Naive thymus-derived CD8-positive, alpha-beta T cell (primary cell): ENCODE data around the gene RERE. TPM values are rescaled to one million over a fixed set of nuclear protein-coding genes. Genes with fewer than 3 reads are reported as not detected.

ENCODE experiments used
- ATAC-seq, 2 donors: fragments of 150-1000 bp; cut with Tn5 transposase in 1 of 2; sonication (Bioruptor Pico), chemical (Tn5 transposase) in 1 of 2; 1 replicate in 1 of 2; 2 replicates in 1 of 2; pipeline ENCODE4 v1.10.0; 2021; ENCODE audit warnings: mild to moderate bottlenecking in 2 of 2, moderate library complexity in 2 of 2
- POLR2A ChIA-PET: fragments of 350-600 bp; sonication (Branson Sonifier 250); formaldehyde crosslinking; loops from one replicate; lab custom pipeline; 2021; ENCODE audit warnings: antibody characterized with exemption; lab: Charles Lee
- DNase-seq, 10 donors: peaks; one replicate each; pipeline versions ENCODE4 v3.0.0 to v3.0.0-alpha.2; 2020 to 2022
- H3K27ac Mint-ChIP-seq, 10 donors: one replicate each; pipeline ENCODE4 v1.8.0; 2020 to 2022; ENCODE audit warnings: mild to moderate bottlenecking in 10 of 10, mixed read lengths in 10 of 10, moderate library complexity in 4 of 10, inconsistent platforms in 1 of 10
- H3K27me3 Mint-ChIP-seq, 5 donors: one replicate each; pipeline ENCODE4 v1.8.0; 2021 to 2022; ENCODE audit warnings: mixed read lengths in 5 of 5
- H3K36me3 Mint-ChIP-seq, 3 donors: one replicate each; pipeline ENCODE4 v1.8.0; 2020 to 2022; ENCODE audit warnings: mixed read lengths in 3 of 3, mild to moderate bottlenecking in 2 of 3, inconsistent platforms in 1 of 3
- H3K4me1 Mint-ChIP-seq, 4 donors: one replicate each; pipeline ENCODE4 v1.8.0; 2021 to 2022; ENCODE audit warnings: mixed read lengths in 4 of 4
- H3K4me3 Mint-ChIP-seq, 10 donors: one replicate each; pipeline ENCODE4 v1.8.0; 2020 to 2022; ENCODE audit warnings: mild to moderate bottlenecking in 10 of 10, mixed read lengths in 10 of 10, moderate library complexity in 6 of 10, inconsistent platforms in 1 of 10
- H3K9me3 Mint-ChIP-seq, 9 donors: one replicate each; pipeline ENCODE4 v1.8.0; 2020 to 2022; ENCODE audit warnings: mixed read lengths in 9 of 9, mild to moderate bottlenecking in 3 of 9, inconsistent platforms in 1 of 9, moderate library complexity in 1 of 9
- polyA plus RNA-seq, 3 donors: library from polyadenylated mRNA; unstranded; fragments of 300-500 nt; fragmentation: Illumina TruSeq; gene quantifications; one replicate each; pipeline ENCODE4 v1.2.3, GENCODE V29; 2021
- total RNA-seq, 8 experiments: library from RNA in 2 of 8; stranded (reverse) in 2 of 8; gene quantifications; one replicate each; pipeline ENCODE4 v1.2.3 and lab custom pipeline; 2021 to 2026

Gene RERE
- total and polyA plus RNA-seq, 5 experiments from 2014 or later: 4.1 to 84.2 (median 8.8) TPM

GRCh38 chr1:8765198-8765597, 52.2 kb downstream of the RERE start:
- DNase-seq (no peak), ATAC-seq (no peak)
- POLR2A ChIA-PET: no interaction called here
- Mint-ChIP-seq H3K36me3 (peaks cover 0 to 19% (median 3%) of the 10 kb centered on the region in 3 donors), H3K4me1 (peaks cover 9 to 26% (median 15%) of the 10 kb centered on the region in 4 donors), H3K9me3 (no peaks in the 10 kb centered on the region), H3K27ac (no peak overlapping the region), H3K27me3 (no peaks in the 10 kb centered on the region), H3K4me3 (no peak overlapping the region)

GRCh38 chr1:8764293-8764937, 53.0 kb downstream of the RERE start:
- Mint-ChIP-seq H3K9me3 (no peaks in the 10 kb centered on the region), H3K4me3 (no peak overlapping the region), H3K27ac (no peak overlapping the region), H3K4me1 (peaks cover 9 to 26% (median 16%) of the 10 kb centered on the region in 4 donors), H3K27me3 (no peaks in the 10 kb centered on the region), H3K36me3 (peaks cover 0 to 24% (median 3%) of the 10 kb centered on the region in 3 donors)
- DNase-seq (no peak), ATAC-seq (no peak)
- POLR2A ChIA-PET: interaction anchor here (1.0 kb wide), 1 partner anchor 53 kb away, joined by 3 read pairs; the partner anchor contains the start of gene RERE

GRCh38 chr1:8763888-8764287, 53.6 kb downstream of the RERE start:
- POLR2A ChIA-PET: interaction anchor here (1.0 kb wide), 1 partner anchor 53 kb away, joined by 3 read pairs; the partner anchor contains the start of gene RERE
- Mint-ChIP-seq H3K27ac (no peak overlapping the region), H3K4me1 (peaks cover 9 to 26% (median 16%) of the 10 kb centered on the region in 4 donors), H3K4me3 (no peak overlapping the region), H3K9me3 (no peaks in the 10 kb centered on the region), H3K27me3 (no peaks in the 10 kb centered on the region), H3K36me3 (peaks cover 0 to 24% (median 3%) of the 10 kb centered on the region in 3 donors)
- DNase-seq (no peak), ATAC-seq (no peak)

GRCh38 chr1:8754993-8755392, 62.4 kb downstream of the RERE start:
- peaks cover 11 to 28% (median 18%) of the 10 kb centered on the region in 4 donors for H3K4me1 Mint-ChIP-seq
- no peak overlapping the region for H3K4me3 Mint-ChIP-seq
- H3K36me3 Mint-ChIP-seq: peaks cover 0 to 5% (median 4%) of the 10 kb centered on the region in 3 donors
- POLR2A ChIA-PET: no interaction called here
- ATAC-seq (no peak), DNase-seq (no peak)
- no peaks in the 10 kb centered on the region for H3K9me3 Mint-ChIP-seq
- no peak overlapping the region for H3K27ac Mint-ChIP-seq
- no peaks in the 10 kb centered on the region for H3K27me3 Mint-ChIP-seq

- Mint-ChIP-seq H3K4me1 (peaks cover 11 to 33% (median 18%) of the 10 kb centered on the region in 4 donors), H3K27me3 (no peaks in the 10 kb centered on the region), H3K27ac (no peak overlapping the region), H3K4me3 (no peak overlapping the region), H3K36me3 (peaks cover 0 to 7% (median 6%) of the 10 kb centered on the region in 3 donors), H3K9me3 (no peaks in the 10 kb centered on the region)
- DNase-seq (no peak), ATAC-seq (no peak)
- POLR2A ChIA-PET: no interaction called here
Observed at GRCh38 chr1:8754247-8754650, 63.2 kb downstream of the RERE start.

- DNase-seq (no peak), ATAC-seq (no peak)
- Mint-ChIP-seq H3K36me3 (peaks cover 0 to 9% (median 7%) of the 10 kb centered on the region in 3 donors), H3K4me1 (peaks cover 11 to 34% (median 18%) of the 10 kb centered on the region in 4 donors), H3K27ac (no peak overlapping the region), H3K4me3 (no peak overlapping the region), H3K9me3 (no peaks in the 10 kb centered on the region), H3K27me3 (no peaks in the 10 kb centered on the region)
- POLR2A ChIA-PET: no interaction called here
Observed at GRCh38 chr1:8753736-8754135, 63.7 kb downstream of the RERE start.

GRCh38 chr1:8752921-8753713, 64.3 kb downstream of the RERE start:
- no peak for ATAC-seq

GRCh38 chr1:8752411-8752810, 65.0 kb downstream of the RERE start:
- POLR2A ChIA-PET: no interaction called here
- ATAC-seq (no peak), DNase-seq (no peak)
- Mint-ChIP-seq H3K27me3 (no peaks in the 10 kb centered on the region), H3K4me1 (peaks cover 11 to 34% (median 18%) of the 10 kb centered on the region in 4 donors), H3K36me3 (peaks cover 0 to 9% (median 4%) of the 10 kb centered on the region in 3 donors), H3K27ac (peak overlapping the region in 2 of 10 donors; percentile 12 to 67), H3K9me3 (no peaks in the 10 kb centered on the region), H3K4me3 (no peak overlapping the region)

More at GRCh38 chr1:8752921-8753713, 64.3 kb downstream of the RERE start:
- Mint-ChIP-seq H3K4me3 (no peak overlapping the region), H3K27me3 (no peaks in the 10 kb centered on the region), H3K36me3 (peaks cover 0 to 9% (median 7%) of the 10 kb centered on the region in 3 donors), H3K9me3 (no peaks in the 10 kb centered on the region), H3K27ac (no peak overlapping the region), H3K4me1 (peaks cover 11 to 34% (median 18%) of the 10 kb centered on the region in 4 donors)
- no peak for DNase-seq
- POLR2A ChIA-PET: no interaction called here

GRCh38 chr1:8751984-8752383, 65.5 kb downstream of the RERE start:
- ATAC-seq: no peak
- POLR2A ChIA-PET: no interaction called here
- Mint-ChIP-seq H3K4me3 (no peak overlapping the region), H3K36me3 (peaks cover 0 to 9% (median 4%) of the 10 kb centered on the region in 3 donors), H3K27ac (peak overlapping the region in 2 of 10 donors; percentile 12 to 67), H3K27me3 (no peaks in the 10 kb centered on the region), H3K9me3 (no peaks in the 10 kb centered on the region), H3K4me1 (peaks cover 11 to 34% (median 18%) of the 10 kb centered on the region in 4 donors)
- DNase-seq: no peak

- Mint-ChIP-seq H3K4me3 (no peak overlapping the region), H3K9me3 (no peaks in the 10 kb centered on the region), H3K27me3 (no peaks in the 10 kb centered on the region), H3K4me1 (peaks cover 6 to 21% (median 12%) of the 10 kb centered on the region in 4 donors), H3K27ac (no peak overlapping the region), H3K36me3 (peaks cover 0 to 9% (median 3%) of the 10 kb centered on the region in 3 donors)
- POLR2A ChIA-PET: no interaction called here
- DNase-seq: no peak
- ATAC-seq: no peak
Observed at GRCh38 chr1:8747879-8748825, 69.3 kb downstream of the RERE start.

- no peak overlapping the region for H3K27ac Mint-ChIP-seq
- ATAC-seq: no peak
- no peaks in the 10 kb centered on the region for H3K27me3 Mint-ChIP-seq
- peaks cover 4 to 12% (median 5%) of the 10 kb centered on the region in 4 donors for H3K4me1 Mint-ChIP-seq
- POLR2A ChIA-PET: no interaction called here
- H3K9me3 Mint-ChIP-seq: peaks cover 0 to under 1% (median 0%) of the 10 kb centered on the region in 9 donors
- no peak for DNase-seq
- no peak overlapping the region for H3K4me3 Mint-ChIP-seq
- peaks cover under 1 to 10% (median 4%) of the 10 kb centered on the region in 3 donors for H3K36me3 Mint-ChIP-seq
Observed at GRCh38 chr1:8746554-8746953, 70.9 kb downstream of the RERE start.

- Mint-ChIP-seq H3K4me1 (peaks cover 4 to 12% (median 5%) of the 10 kb centered on the region in 4 donors), H3K27ac (peak overlapping the region in 1 of 10 donors; percentile 13), H3K27me3 (no peaks in the 10 kb centered on the region), H3K36me3 (peaks cover 4 to 15% (median 10%) of the 10 kb centered on the region in 3 donors), H3K9me3 (peaks cover 0 to 6% (median 1%) of the 10 kb centered on the region in 9 donors), H3K4me3 (no peak overlapping the region)
- POLR2A ChIA-PET: no interaction called here
- no peak for DNase-seq
- no peak for ATAC-seq
Observed at GRCh38 chr1:8745749-8746390, 71.6 kb downstream of the RERE start.
